Activated naive CD8-positive, alpha-beta T cell (primary cell): ENCODE measurements around the gene TANGO2.
A peak's percentile ranks its signal among the peaks of the same experiment; 100 is the strongest.

Experiments used
- H3K27ac Mint-ChIP-seq: one replicate; pipeline ENCODE4 v1.8.0; 2021; ENCODE audit warnings: mixed read lengths
- H3K27me3 Mint-ChIP-seq: one replicate; pipeline ENCODE4 v1.8.0; 2021; ENCODE audit warnings: mixed read lengths
- H3K36me3 Mint-ChIP-seq: one replicate; pipeline ENCODE4 v1.8.0; 2021; ENCODE audit warnings: mixed read lengths
- H3K4me1 Mint-ChIP-seq: one replicate; pipeline ENCODE4 v1.8.0; 2021; ENCODE audit warnings: low read depth, mixed read lengths
- H3K4me3 Mint-ChIP-seq: one replicate; pipeline ENCODE4 v1.8.0; 2021; ENCODE audit warnings: mild to moderate bottlenecking, mixed read lengths
- H3K9me3 Mint-ChIP-seq: one replicate; pipeline ENCODE4 v1.8.0; 2021; ENCODE audit warnings: low read depth, mixed read lengths

Gene TANGO2

DNA sequence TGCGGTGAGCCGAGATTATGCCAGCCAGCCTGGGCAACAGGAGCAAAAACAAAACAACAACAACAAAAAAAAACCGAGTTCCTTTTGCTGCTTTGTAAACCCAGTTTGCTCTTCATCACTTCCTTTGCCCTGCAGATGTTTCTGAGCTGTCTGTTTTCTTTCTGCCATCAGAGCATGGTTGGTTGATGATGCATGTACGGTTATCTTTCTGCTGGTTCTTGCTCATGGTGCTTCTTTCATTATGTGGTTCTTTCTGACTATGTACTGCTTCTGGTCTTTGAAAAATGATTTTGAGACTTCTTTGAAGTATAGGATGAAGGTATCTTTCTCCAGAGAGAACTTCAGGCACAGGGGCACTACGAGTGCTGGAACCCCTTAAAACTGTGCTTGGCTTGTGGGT, 13.2 kb downstream of the TANGO2 start:
- H3K27me3 Mint-ChIP-seq = no peaks in the 10 kb centered on the region
- H3K4me3 Mint-ChIP-seq = no peak overlapping the region
- H3K36me3 Mint-ChIP-seq = no peaks in the 10 kb centered on the region
- H3K9me3 Mint-ChIP-seq = no peaks in the 10 kb centered on the region
- no peak overlapping the region for H3K27ac Mint-ChIP-seq
- H3K4me1 Mint-ChIP-seq = peaks cover 12% of the 10 kb centered on the region

- Mint-ChIP-seq H3K4me1 (peaks cover 11% of the 10 kb centered on the region), H3K27me3 (no peaks in the 10 kb centered on the region)
These were observed 14.6 kb downstream of the TANGO2 start for GRCh38 chr22:20035375-20036083.

GRCh38 chr22:20036084-20036482, 15.2 kb downstream of the TANGO2 start:
- H3K4me3 Mint-ChIP-seq = no peak overlapping the region
- no peak overlapping the region for H3K27ac Mint-ChIP-seq
- no peaks in the 10 kb centered on the region for H3K9me3 Mint-ChIP-seq
- no peaks in the 10 kb centered on the region for H3K27me3 Mint-ChIP-seq
- H3K36me3 Mint-ChIP-seq = no peaks in the 10 kb centered on the region
- peaks cover 11% of the 10 kb centered on the region for H3K4me1 Mint-ChIP-seq

More at GRCh38 chr22:20035375-20036083, 14.6 kb downstream of the TANGO2 start:
- Mint-ChIP-seq H3K4me3 (no peak overlapping the region), H3K27ac (no peak overlapping the region), H3K36me3 (no peaks in the 10 kb centered on the region), H3K9me3 (no peaks in the 10 kb centered on the region)

DNA sequence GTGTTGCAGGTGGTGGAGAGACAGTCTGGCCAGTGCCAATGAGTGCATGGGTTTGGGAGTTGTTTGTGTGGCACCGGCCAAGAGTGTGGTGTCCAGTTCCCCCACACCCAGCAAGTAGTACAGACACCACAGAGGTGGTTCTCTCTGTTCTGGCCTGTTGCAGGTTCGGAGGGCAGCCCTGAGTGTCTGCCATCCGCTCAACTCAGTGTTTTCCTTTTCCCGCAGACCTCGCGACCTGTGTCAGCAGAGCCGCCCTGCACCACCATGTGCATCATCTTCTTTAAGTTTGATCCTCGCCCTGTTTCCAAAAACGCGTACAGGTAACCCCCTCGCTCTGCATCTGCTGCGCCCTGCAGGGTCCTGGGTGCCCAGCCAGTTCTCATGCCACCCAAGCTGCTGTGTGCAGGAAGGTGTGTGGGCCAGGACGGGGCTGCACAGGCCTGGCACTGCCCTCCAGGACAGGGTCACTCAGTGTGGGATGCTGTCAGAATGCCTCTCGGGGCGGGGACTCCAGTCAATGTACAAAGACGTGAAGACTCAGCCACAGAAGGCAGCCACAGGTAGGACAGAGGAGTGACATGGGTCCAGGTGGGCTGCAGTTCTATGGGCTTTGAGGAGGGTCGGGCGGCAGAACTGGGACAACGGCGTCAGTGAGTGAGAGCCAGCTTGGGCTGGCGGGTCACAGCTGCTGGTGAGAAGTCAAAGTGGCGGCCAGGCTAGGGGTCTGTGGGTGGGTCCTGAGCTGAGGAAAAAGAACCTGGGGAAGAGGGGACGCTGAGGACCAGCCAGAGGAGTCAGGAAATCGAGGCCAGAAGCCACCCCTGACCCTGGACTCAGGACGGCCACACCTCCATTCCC, 15.9 kb downstream of the TANGO2 start:
- Mint-ChIP-seq H3K27ac (no peak overlapping the region), H3K4me3 (no peak overlapping the region), H3K9me3 (no peaks in the 10 kb centered on the region), H3K4me1 (peaks cover 7% of the 10 kb centered on the region), H3K36me3 (no peaks in the 10 kb centered on the region), H3K27me3 (no peaks in the 10 kb centered on the region)

DNA sequence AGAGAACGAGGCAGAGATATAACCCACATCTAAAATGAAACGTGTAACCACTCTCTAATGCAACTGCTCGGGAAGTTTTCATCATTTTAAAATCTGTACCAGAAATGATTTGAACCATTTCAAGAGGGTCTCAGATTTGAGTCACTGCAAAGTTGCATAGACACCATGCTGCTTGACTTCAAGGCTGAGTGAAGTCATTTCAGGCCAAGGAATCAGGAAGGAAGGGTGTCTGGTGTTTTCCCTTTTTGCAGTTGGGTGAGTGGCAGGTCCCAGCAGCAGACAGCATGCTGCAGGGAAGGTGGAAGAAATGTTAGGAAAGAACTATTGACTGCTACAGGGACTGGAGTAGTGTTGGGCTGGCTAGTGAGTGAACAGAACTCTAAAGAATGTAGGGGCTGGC, 16.5 kb downstream of the TANGO2 start:
- Mint-ChIP-seq H3K9me3 (no peaks in the 10 kb centered on the region), H3K36me3 (no peaks in the 10 kb centered on the region), H3K27ac (no peak overlapping the region), H3K4me3 (no peak overlapping the region), H3K4me1 (peaks cover 5% of the 10 kb centered on the region), H3K27me3 (no peaks in the 10 kb centered on the region)

DNA sequence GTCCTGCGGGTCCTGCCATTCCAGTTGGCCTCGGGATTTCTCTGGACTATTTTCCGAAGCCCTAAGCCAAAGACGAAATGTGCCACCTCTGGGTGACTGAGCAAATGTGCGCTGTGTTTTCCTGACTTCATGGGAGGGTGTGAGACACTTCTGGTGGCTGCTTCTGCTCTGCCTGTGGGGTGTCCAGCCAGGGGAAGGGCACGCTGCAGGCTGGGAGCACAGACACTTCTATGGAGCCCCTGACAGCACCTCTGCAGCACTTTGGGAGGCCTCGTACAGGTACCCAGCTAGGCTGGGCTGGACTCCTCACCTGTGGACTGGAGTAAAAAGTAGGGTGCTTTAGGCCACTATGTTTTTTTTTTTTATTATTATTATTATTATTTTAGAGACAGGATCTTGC, 17.7 kb downstream of the TANGO2 start:
- Mint-ChIP-seq H3K36me3 (no peaks in the 10 kb centered on the region), H3K4me1 (peaks cover 2% of the 10 kb centered on the region), H3K27me3 (no peaks in the 10 kb centered on the region), H3K27ac (no peak overlapping the region), H3K4me3 (no peak overlapping the region), H3K9me3 (no peaks in the 10 kb centered on the region)

GRCh38 chr22:20039683-20040325, 18.9 kb downstream of the TANGO2 start:
- Mint-ChIP-seq H3K36me3 (no peaks in the 10 kb centered on the region), H3K9me3 (no peaks in the 10 kb centered on the region), H3K27ac (no peak overlapping the region), H3K4me3 (no peak overlapping the region), H3K4me1 (no peaks in the 10 kb centered on the region), H3K27me3 (no peaks in the 10 kb centered on the region)

GRCh38 chr22:20040327-20041200, 19.7 kb downstream of the TANGO2 start:
- Mint-ChIP-seq H3K27me3 (no peaks in the 10 kb centered on the region), H3K9me3 (no peaks in the 10 kb centered on the region), H3K36me3 (no peaks in the 10 kb centered on the region), H3K4me1 (no peaks in the 10 kb centered on the region), H3K27ac (no peak overlapping the region), H3K4me3 (no peak overlapping the region)

- H3K4me3 Mint-ChIP-seq = no peak overlapping the region
- H3K4me1 Mint-ChIP-seq = peaks cover 8% of the 10 kb centered on the region
- H3K9me3 Mint-ChIP-seq = no peaks in the 10 kb centered on the region
- H3K36me3 Mint-ChIP-seq = peaks cover 9% of the 10 kb centered on the region
- no peaks in the 10 kb centered on the region for H3K27me3 Mint-ChIP-seq
- no peak overlapping the region for H3K27ac Mint-ChIP-seq
These were observed 22.4 kb downstream of the TANGO2 start for GRCh38 chr22:20043057-20043996.

GRCh38 chr22:20043997-20044342, 23.1 kb downstream of the TANGO2 start:
- Mint-ChIP-seq H3K4me1 (peaks cover 8% of the 10 kb centered on the region), H3K4me3 (no peak overlapping the region), H3K9me3 (no peaks in the 10 kb centered on the region), H3K36me3 (peaks cover 12% of the 10 kb centered on the region), H3K27ac (no peak overlapping the region), H3K27me3 (no peaks in the 10 kb centered on the region)

- Mint-ChIP-seq H3K9me3 (no peaks in the 10 kb centered on the region), H3K4me3 (no peak overlapping the region), H3K36me3 (peaks cover 15% of the 10 kb centered on the region), H3K4me1 (peaks cover 8% of the 10 kb centered on the region), H3K27me3 (no peaks in the 10 kb centered on the region), H3K27ac (no peak overlapping the region)
These were observed 23.7 kb downstream of the TANGO2 start for GRCh38 chr22:20044495-20045151.

- Mint-ChIP-seq H3K27ac (peak overlapping the region; percentile 34), H3K9me3 (no peaks in the 10 kb centered on the region), H3K4me1 (peaks cover 8% of the 10 kb centered on the region), H3K36me3 (peaks cover 15% of the 10 kb centered on the region), H3K27me3 (no peaks in the 10 kb centered on the region), H3K4me3 (no peak overlapping the region)
These were observed 25.8 kb downstream of the TANGO2 start for GRCh38 chr22:20046730-20047129.

- H3K4me1 Mint-ChIP-seq = peaks cover 2% of the 10 kb centered on the region
- H3K9me3 Mint-ChIP-seq = no peaks in the 10 kb centered on the region
- H3K4me3 Mint-ChIP-seq = no peak overlapping the region
- H3K27me3 Mint-ChIP-seq = no peaks in the 10 kb centered on the region
- H3K27ac Mint-ChIP-seq = no peak overlapping the region
- H3K36me3 Mint-ChIP-seq = peaks cover 9% of the 10 kb centered on the region
These were observed 31.0 kb downstream of the TANGO2 start for GRCh38 chr22:20051927-20052308.
